ENCODE measurements around the gene ENTPD6. TPM values are rescaled to one million over a fixed set of nuclear protein-coding genes. Genes with fewer than 3 reads are reported as not detected.

The ENTPD6 gene
- total RNA-seq, 1 donor from 2014 or later, result 57.8 TPM

DNA sequence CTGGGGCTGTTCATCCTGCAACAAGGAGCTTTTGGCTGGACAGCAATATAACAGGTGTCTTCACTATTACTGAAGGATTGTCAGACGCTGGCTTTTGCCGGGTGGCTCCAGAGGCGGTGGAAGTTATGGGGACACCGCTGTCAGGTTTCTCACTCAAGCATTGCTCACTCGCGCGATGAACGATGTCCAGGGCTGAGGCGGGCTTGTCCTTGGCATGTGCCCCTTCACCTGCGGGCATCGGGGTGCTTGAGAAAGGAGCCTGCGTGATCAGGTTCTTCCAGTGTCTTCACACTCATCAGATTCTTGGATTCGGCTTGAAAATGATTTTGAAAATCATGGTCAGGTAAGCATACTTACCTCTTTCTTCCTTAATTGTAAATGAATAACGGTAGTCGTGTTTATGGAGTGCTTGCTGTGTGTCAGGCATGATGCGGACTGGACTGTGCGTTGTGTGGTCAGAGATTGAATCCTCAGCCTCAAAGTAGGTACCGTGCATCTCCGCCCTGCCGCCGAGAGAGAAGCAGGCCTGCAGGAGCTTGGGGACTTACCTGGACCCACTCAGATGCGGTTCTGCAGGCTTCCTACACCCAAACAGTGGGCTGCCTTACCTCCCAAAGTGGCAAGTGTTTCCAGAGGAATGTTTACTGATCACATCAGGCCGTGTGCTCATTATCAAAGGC, 34.1 kb downstream of the ENTPD6 start:
- Histone ChIP-seq H4K20me1 (ENCODE audit: insufficient read depth, low read length) (no peaks in the 10 kb centered on the region), H2AFZ (ENCODE audit: low read depth, low read length) (no peak overlapping the region), H3K79me2 (ENCODE audit: insufficient read depth, low read length) (no peaks in the 10 kb centered on the region), H3K27me3 (ENCODE audit: insufficient read depth, low read length) (no peaks in the 10 kb centered on the region), H3K4me2 (ENCODE audit: low read length) (no peak overlapping the region), H3K4me3 (ENCODE audit: insufficient read depth, low read depth, low read length) (no peak overlapping the region), H3K9ac (ENCODE audit: low read length) (no peak overlapping the region), H3K27ac (ENCODE audit: low read depth, low read length) (no peak overlapping the region), H3K9me3 (ENCODE audit: insufficient read depth, low read depth, low read length) (no peaks in the 10 kb centered on the region), H3K4me1 (ENCODE audit: insufficient read depth, low read length) (peaks cover 29% of the 10 kb centered on the region), H3K36me3 (ENCODE audit: insufficient read depth, low read length) (no peaks in the 10 kb centered on the region)
- no peak for DNase-seq (ENCODE audit: low read depth)
- no peaks in the 10 kb centered on the region for H3K36me3 Mint-ChIP-seq (ENCODE audit: low read depth, unreplicated experiment)
- H3K4me3 Mint-ChIP-seq (ENCODE audit: unreplicated experiment), result no peak overlapping the region
- no peak overlapping the region for H3K27ac Mint-ChIP-seq (ENCODE audit: unreplicated experiment)
- H3K4me1 Mint-ChIP-seq (ENCODE audit: low read depth, unreplicated experiment), result peaks cover 25% of the 10 kb centered on the region
- no peaks in the 10 kb centered on the region for H3K27me3 Mint-ChIP-seq (ENCODE audit: low read depth, unreplicated experiment)
- FAIRE-seq, result no peak
- no peaks in the 10 kb centered on the region for H3K9me3 Mint-ChIP-seq (ENCODE audit: unreplicated experiment)
- TF ChIP-seq EZH2 (IDR thresholded peaks at IDR 0.05; ENCODE audit: insufficient read depth, low read length) (no peak), CTCF (IDR thresholded peaks at IDR 0.05; ENCODE audit: insufficient read depth, low read depth, low read length) (no peak)

DNA sequence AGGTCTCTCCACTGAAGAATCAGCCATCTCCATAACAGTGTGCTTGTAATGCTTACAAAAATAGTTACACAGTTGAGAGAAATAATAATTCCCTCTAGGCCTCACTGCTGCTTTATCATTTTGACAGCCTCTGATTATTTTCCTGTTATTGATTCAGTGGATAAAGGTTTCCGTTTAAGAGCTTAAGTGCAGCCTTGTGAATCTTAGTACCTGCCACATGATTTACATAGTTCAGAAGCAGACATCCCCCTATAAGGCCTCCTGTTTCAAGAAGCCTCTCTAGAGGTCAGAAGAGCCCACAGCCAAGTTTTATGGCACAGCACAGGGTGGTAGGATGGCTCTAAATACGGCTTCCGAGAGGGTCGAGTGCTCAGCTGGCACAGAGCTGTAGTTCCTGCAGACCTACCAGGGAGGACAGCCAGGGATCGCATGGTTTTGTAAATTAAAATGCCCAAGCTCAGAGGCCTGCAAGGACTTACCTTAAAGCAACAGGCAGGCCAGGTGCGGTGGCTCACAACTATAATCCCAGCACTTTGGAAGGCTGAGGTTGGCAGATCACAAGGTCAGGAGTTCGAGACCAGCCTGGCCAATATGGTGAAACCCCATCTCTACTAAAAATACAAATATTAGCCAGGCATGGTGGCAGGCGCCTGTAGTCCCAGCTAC, 34.8 kb downstream of the ENTPD6 start:
- no peak for FAIRE-seq
- Mint-ChIP-seq H3K4me1 (ENCODE audit: low read depth, unreplicated experiment) (peaks cover 28% of the 10 kb centered on the region), H3K36me3 (ENCODE audit: low read depth, unreplicated experiment) (no peaks in the 10 kb centered on the region), H3K9me3 (ENCODE audit: unreplicated experiment) (no peaks in the 10 kb centered on the region), H3K27me3 (ENCODE audit: low read depth, unreplicated experiment) (no peaks in the 10 kb centered on the region), H3K27ac (ENCODE audit: unreplicated experiment) (no peak overlapping the region), H3K4me3 (ENCODE audit: unreplicated experiment) (no peak overlapping the region)
- Histone ChIP-seq H3K79me2 (ENCODE audit: insufficient read depth, low read length) (no peaks in the 10 kb centered on the region), H3K36me3 (ENCODE audit: insufficient read depth, low read length) (no peaks in the 10 kb centered on the region), H3K4me2 (ENCODE audit: low read length) (no peak overlapping the region), H3K9me3 (ENCODE audit: insufficient read depth, low read depth, low read length) (no peaks in the 10 kb centered on the region), H4K20me1 (ENCODE audit: insufficient read depth, low read length) (no peaks in the 10 kb centered on the region), H3K27me3 (ENCODE audit: insufficient read depth, low read length) (no peaks in the 10 kb centered on the region), H3K4me3 (ENCODE audit: insufficient read depth, low read depth, low read length) (no peak overlapping the region), H3K9ac (ENCODE audit: low read length) (no peak overlapping the region), H2AFZ (ENCODE audit: low read depth, low read length) (no peak overlapping the region), H3K27ac (ENCODE audit: low read depth, low read length) (no peak overlapping the region), H3K4me1 (ENCODE audit: insufficient read depth, low read length) (peaks cover 29% of the 10 kb centered on the region)
- DNase-seq (ENCODE audit: low read depth), result no peak
- TF ChIP-seq EZH2 (IDR thresholded peaks at IDR 0.05; ENCODE audit: insufficient read depth, low read length) (no peak), CTCF (IDR thresholded peaks at IDR 0.05; ENCODE audit: insufficient read depth, low read depth, low read length) (no peak)
